HG02943 (cell line): ENCODE data around the gene ATOSA.

Experiments
- ATAC-seq: cut with Tn5 transposase; IDR thresholded peaks from one replicate; pipeline ENCODE4 v1.9.1; 2021; ENCODE audit warnings: mild to moderate bottlenecking, low read depth, moderate library complexity; ENCODE audit not compliant: unreplicated experiment

ATOSA gene

GRCh38 chr15:52652984-52653383 lies 26.2 kb downstream of the ATOSA start:
- ATAC-seq = no peak

- no peak for ATAC-seq
Observed at GRCh38 chr15:52652286-52652685, 26.9 kb downstream of the ATOSA start.

GRCh38 chr15:52651868-52652267 lies 27.3 kb downstream of the ATOSA start:
- no peak for ATAC-seq

GRCh38 chr15:52651114-52651513 lies 28.1 kb downstream of the ATOSA start:
- ATAC-seq = no peak

GRCh38 chr15:52649686-52650085 lies 29.5 kb downstream of the ATOSA start:
- ATAC-seq = no peak

GRCh38 chr15:52645916-52646315 lies 33.3 kb downstream of the ATOSA start:
- ATAC-seq = no peak

- ATAC-seq = no peak
Observed at GRCh38 chr15:52642386-52643361, 36.5 kb downstream of the ATOSA start.

- ATAC-seq = no peak
Observed at GRCh38 chr15:52636459-52636858, 42.7 kb downstream of the ATOSA start.

GRCh38 chr15:52635908-52636307 lies 43.3 kb downstream of the ATOSA start:
- no peak for ATAC-seq
